HEK293 (cell line): ENCODE measurements around the gene PTGER4.
A peak's percentile ranks its signal among the peaks of the same experiment; 100 is the strongest.

Experiments
- CTCF ChIA-PET: fragments of 350-600 bp; formaldehyde crosslinking; extraction: SDS; loops from one replicate; lab custom pipeline; 2021; ENCODE audit warnings: antibody characterized with exemption; lab: Yijun Ruan, JAX
- POLR2A ChIA-PET: fragments of 300-600 bp; formaldehyde crosslinking; extraction: SDS; loops from one replicate; lab custom pipeline; 2020; ENCODE audit warnings: antibody characterized with exemption, inconsistent platforms; lab: Yijun Ruan, JAX
- H3K27ac ChIP-seq: fragments of 200-500 bp; sonication (Bioruptor generic); 2 replicates; pipeline ENCODE4 v1.5.1; 2014; ENCODE audit warnings: low read depth, low read length, control low read depth, inconsistent platforms; ENCODE audit errors: extremely low read depth
- H3K36me3 ChIP-seq, 2 experiments: fragments of 200-500 bp in 1 of 2; sonication (Bioruptor generic) in 1 of 2; 1 replicate in 1 of 2; 2 replicates in 1 of 2; pipeline ENCODE4 v1.5.1; 2014 to 2017; ENCODE audit warnings: inconsistent platforms in 2 of 2, low read length in 2 of 2; ENCODE audit not compliant: control insufficient read depth in 2 of 2, insufficient read depth in 1 of 2
- H3K4me1 ChIP-seq: fragments of 200-500 bp; sonication (Bioruptor generic); 2 replicates; pipeline ENCODE4 v1.5.1; 2014; ENCODE audit warnings: mild to moderate bottlenecking, low read length, inconsistent platforms; ENCODE audit not compliant: control insufficient read depth, insufficient read depth
- H3K4me3 ChIP-seq: 2 replicates; pipeline ENCODE4 v1.5.1; 2011; ENCODE audit warnings: low read depth, mild to moderate bottlenecking, control low read depth, low read length, moderate library complexity
- H3K9me3 ChIP-seq: fragments of 200-500 bp; sonication (Bioruptor generic); 2 replicates; pipeline ENCODE4 v1.5.1; 2014; ENCODE audit warnings: low read depth, low read length, inconsistent platforms; ENCODE audit not compliant: control insufficient read depth, insufficient read depth
- FEZF1 ChIP-seq: fragments of 450-650 bp; formaldehyde crosslinking; IDR thresholded peaks from 2 replicates; pipeline ENCODE4 v1.5.1; 2016; ENCODE audit warnings: missing biosample characterization, missing genetic modification characterization
- HIC1 ChIP-seq: fragments of 450-650 bp; formaldehyde crosslinking; IDR thresholded peaks from 2 replicates; pipeline ENCODE4 v1.5.1; 2016; ENCODE audit warnings: missing biosample characterization, missing genetic modification characterization
- KLF17 ChIP-seq: fragments of 450-650 bp; formaldehyde crosslinking; IDR thresholded peaks from 2 replicates; pipeline ENCODE4 v1.5.1; 2016; ENCODE audit warnings: missing biosample characterization, missing genetic modification characterization
- PBX3 ChIP-seq: sonication (generic); formaldehyde crosslinking; IDR thresholded peaks from 2 replicates; pipeline ENCODE4 v1.8.1; 2022; ENCODE audit warnings: mild to moderate bottlenecking, moderate library complexity, missing genetic modification reagents
- ZBTB17 ChIP-seq: fragments of 450-650 bp; formaldehyde crosslinking; IDR thresholded peaks from 2 replicates; pipeline ENCODE4 v1.5.1; 2016; ENCODE audit warnings: missing biosample characterization, missing genetic modification characterization
- ZBTB21 ChIP-seq: fragments of 450-650 bp; formaldehyde crosslinking; IDR thresholded peaks from 2 replicates; pipeline ENCODE4 v1.5.1; 2017; ENCODE audit warnings: missing biosample characterization, missing genetic modification characterization
- ZBTB8A ChIP-seq: fragments of 450-650 bp; formaldehyde crosslinking; IDR thresholded peaks from 2 replicates; pipeline ENCODE4 v1.5.1; 2016; ENCODE audit warnings: missing biosample characterization, missing genetic modification characterization
- ZFP37 ChIP-seq: fragments of 450-650 bp; formaldehyde crosslinking; IDR thresholded peaks from 2 replicates; pipeline ENCODE4 v1.5.1; 2016; ENCODE audit warnings: missing biosample characterization, missing genetic modification characterization
- ZNF10 ChIP-seq: fragments of 450-650 bp; formaldehyde crosslinking; IDR thresholded peaks from 2 replicates; pipeline ENCODE4 v1.5.1; 2017; ENCODE audit warnings: missing biosample characterization, missing genetic modification characterization
- ZNF133 ChIP-seq: fragments of 450-650 bp; formaldehyde crosslinking; IDR thresholded peaks from 2 replicates; pipeline ENCODE4 v1.5.1; 2016; ENCODE audit warnings: missing biosample characterization, missing genetic modification characterization
- ZNF248 ChIP-seq: fragments of 450-650 bp; formaldehyde crosslinking; IDR thresholded peaks from 2 replicates; pipeline ENCODE4 v1.5.1; 2017; ENCODE audit warnings: missing biosample characterization, missing genetic modification characterization
- ZNF394 ChIP-seq: fragments of 450-650 bp; formaldehyde crosslinking; IDR thresholded peaks from 2 replicates; pipeline ENCODE4 v1.5.1; 2016; ENCODE audit warnings: missing biosample characterization, missing genetic modification characterization, mild to moderate bottlenecking, moderate library complexity, borderline replicate concordance
- ZNF449 ChIP-seq: fragments of 450-650 bp; formaldehyde crosslinking; IDR thresholded peaks from 2 replicates; pipeline ENCODE4 v1.5.1; 2017; ENCODE audit warnings: missing biosample characterization, mild to moderate bottlenecking, missing genetic modification characterization, moderate library complexity
- ZNF555 ChIP-seq: fragments of 450-650 bp; formaldehyde crosslinking; conservative IDR thresholded peaks from 2 replicates; pipeline ENCODE4 v1.5.1; 2017; ENCODE audit warnings: missing biosample characterization, mild to moderate bottlenecking, missing genetic modification characterization, inconsistent platforms
- TF ChIP-seq, protein P1 (sequence below): fragments of 450-650 bp; formaldehyde crosslinking; IDR thresholded peaks from 2 replicates; pipeline ENCODE4 v1.5.1; 2016; ENCODE audit warnings: missing biosample characterization, missing genetic modification characterization
- TF ChIP-seq, protein P2 (sequence below): fragments of 450-650 bp; formaldehyde crosslinking; IDR thresholded peaks from 2 replicates; pipeline ENCODE4 v1.5.1; 2016; ENCODE audit warnings: missing biosample characterization, missing genetic modification characterization

Gene PTGER4

DNA sequence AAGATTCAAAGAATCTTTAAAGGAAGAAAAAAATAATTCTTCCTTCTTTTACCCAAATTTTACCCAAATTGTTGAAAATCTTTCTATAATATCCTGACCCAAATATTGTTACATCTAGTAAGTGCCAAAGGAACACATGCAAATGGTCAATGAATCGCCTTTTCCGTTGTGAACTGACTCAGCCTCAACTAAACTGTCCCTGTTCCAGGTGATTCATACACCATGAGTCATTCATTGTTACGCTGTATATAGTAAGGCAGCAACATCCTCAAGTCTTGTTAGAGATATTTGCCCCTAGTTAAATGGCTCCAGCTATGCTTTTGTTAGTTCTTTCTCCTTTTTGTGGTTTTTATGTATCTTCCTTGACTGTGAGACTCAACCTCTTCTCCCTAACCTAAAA, 9.7 kb downstream of the PTGER4 start (continued):
- TF ChIP-seq FEZF1 (tag by site-specific recombination): peak; percentile 41; the same call in 1 of the 2 replicates
- TF ChIP-seq HIC1 (tag by site-specific recombination): peak; percentile 31; the same call in 1 of the 2 replicates
- TF ChIP-seq, protein P1, sequence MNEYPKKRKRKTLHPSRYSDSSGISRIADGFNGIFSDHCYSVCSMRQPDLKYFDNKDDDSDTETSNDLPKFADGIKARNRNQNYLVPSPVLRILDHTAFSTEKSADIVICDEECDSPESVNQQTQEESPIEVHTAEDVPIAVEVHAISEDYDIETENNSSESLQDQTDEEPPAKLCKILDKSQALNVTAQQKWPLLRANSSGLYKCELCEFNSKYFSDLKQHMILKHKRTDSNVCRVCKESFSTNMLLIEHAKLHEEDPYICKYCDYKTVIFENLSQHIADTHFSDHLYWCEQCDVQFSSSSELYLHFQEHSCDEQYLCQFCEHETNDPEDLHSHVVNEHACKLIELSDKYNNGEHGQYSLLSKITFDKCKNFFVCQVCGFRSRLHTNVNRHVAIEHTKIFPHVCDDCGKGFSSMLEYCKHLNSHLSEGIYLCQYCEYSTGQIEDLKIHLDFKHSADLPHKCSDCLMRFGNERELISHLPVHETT (tag by site-specific recombination): 0 out of 2 replicates have a peak, but pooled peaks have one; percentile 60
- no peak for TF ChIP-seq ZNF449 (tag by site-specific recombination)
- TF ChIP-seq ZNF248 (tag by site-specific recombination): no peak
- 0 out of 2 replicates have a peak, but pooled peaks have one; percentile 25 for TF ChIP-seq ZFP37 (tag by site-specific recombination)
- TF ChIP-seq ZNF10: 0 out of 2 replicates have a peak, but pooled peaks have one; percentile 20
- no peak for TF ChIP-seq ZBTB8A (tag by site-specific recombination)
- TF ChIP-seq, protein P2, sequence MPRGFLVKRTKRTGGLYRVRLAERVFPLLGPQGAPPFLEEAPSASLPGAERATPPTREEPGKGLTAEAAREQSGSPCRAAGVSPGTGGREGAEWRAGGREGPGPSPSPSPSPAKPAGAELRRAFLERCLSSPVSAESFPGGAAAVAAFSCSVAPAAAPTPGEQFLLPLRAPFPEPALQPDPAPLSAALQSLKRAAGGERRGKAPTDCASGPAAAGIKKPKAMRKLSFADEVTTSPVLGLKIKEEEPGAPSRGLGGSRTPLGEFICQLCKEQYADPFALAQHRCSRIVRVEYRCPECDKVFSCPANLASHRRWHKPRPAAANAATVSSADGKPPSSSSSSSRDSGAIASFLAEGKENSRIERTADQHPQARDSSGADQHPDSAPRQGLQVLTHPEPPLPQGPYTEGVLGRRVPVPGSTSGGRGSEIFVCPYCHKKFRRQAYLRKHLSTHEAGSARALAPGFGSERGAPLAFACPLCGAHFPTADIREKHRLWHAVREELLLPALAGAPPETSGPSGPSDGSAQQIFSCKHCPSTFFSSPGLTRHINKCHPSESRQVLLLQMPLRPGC: 0 out of 2 replicates have a peak, but pooled peaks have one; percentile 21
- 0 out of 2 replicates have a peak, but pooled peaks have one; percentile 27 for TF ChIP-seq ZNF133 (tag by site-specific recombination)
- TF ChIP-seq ZNF394 (tag by site-specific recombination): 0 out of 2 replicates have a peak, but pooled peaks have one; percentile 18
- TF ChIP-seq ZBTB17 (tag by site-specific recombination): no peak
- TF ChIP-seq ZNF555 (tag by site-specific recombination): no peak
- TF ChIP-seq PBX3 (CRISPR knock-in tag): no peak

DNA sequence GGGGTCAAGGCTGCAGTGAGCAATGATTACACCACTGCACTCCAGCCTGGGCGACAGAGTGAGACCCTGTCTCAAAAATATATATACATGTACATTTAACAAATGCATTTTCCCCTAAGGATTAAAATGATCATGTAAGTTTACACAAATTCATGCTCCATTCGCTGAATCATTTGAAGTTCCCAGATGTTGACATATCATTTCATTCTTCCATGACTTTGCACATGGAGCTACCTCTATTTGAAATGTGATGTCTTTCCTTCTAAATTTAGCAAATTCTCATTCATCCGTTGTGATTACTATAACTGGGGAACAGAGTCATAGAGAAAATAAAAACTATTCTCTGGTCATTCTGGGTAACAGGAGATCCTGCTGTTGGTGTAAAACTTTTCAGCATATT, 10.6 kb downstream of the PTGER4 start:
- Histone ChIP-seq H3K9me3 (no peaks in the 10 kb centered on the region), H3K4me1 (peaks cover 2% of the 10 kb centered on the region; the same call in 1 of the 2 replicates), H3K4me3 (no peak overlapping the region), H3K36me3 (peaks cover 6 to 11% of the 10 kb centered on the region in 2 experiments), H3K27ac (no peak overlapping the region)
- ChIA-PET POLR2A (interaction anchor here (1.4 kb wide), 1 partner anchor 10 kb away, joined by 4 read pairs; the partner anchor contains the start of gene PTGER4), CTCF (interaction anchor here (0.8 to 2.9 kb wide), 9 partner anchors 45 to 1143 kb away, joined by 3 to 9 read pairs (median 4); no protein-coding TSS in a partner anchor)
- no peak for TF ChIP-seq ZNF555 (tag by site-specific recombination)
- no peak for TF ChIP-seq KLF17
- no peak for TF ChIP-seq ZBTB21
